Measurements from ENCODE around the gene PRR7. TPM values are rescaled to one million over a fixed set of nuclear protein-coding genes. Genes with fewer than 3 reads are reported as not detected.

PRR7 gene
- total and polyA plus RNA-seq, 2 of the 4 experiments (the other 2 are of a cell fraction) = 1.1 to 10.1 TPM

DNA sequence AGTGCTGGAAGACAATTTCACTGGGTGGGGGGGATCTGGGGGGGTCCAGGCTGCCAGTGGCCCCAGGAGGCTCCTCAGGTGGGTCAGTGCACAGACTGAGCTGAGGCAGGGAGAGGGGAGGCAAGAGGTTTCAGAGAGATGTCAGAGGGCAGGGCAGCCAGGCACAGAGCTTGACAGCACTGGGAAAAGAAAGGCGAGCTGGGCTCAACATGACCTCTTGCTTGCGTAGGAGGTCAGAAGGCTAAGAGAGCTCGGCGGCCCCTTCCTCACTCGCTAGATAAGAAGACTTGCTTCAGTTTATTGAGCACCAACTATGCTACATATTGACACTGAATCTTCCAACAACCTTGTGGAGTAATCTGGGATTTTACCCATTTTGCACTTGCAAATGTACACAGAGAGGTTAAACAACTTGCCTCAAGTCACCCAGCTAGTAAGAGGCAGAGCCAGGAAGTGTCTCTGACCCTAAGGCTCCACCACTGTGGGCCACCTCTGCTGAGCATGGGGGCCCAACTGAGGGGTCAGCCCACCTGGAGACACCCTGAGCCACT is 47.3 kb downstream of the PRR7 start:
- Histone ChIP-seq H3K56ac (ENCODE audit: extremely low read depth, insufficient read depth, low read length) (peak overlapping the region; percentile 35), H3K79me1 (ENCODE audit: low read depth in 1 of 2, low read length in 2 of 2) (peaks cover 29 to 76% of the 10 kb centered on the region in 2 experiments), H2AK5ac (ENCODE audit: low read depth, low read length) (peak overlapping the region; percentile 90), H2AK9ac (replicated peaks; ENCODE audit: low read depth, low read length, poor library complexity) (peak overlapping the region; percentile 100), H3K4me1 (ENCODE audit: control insufficient read depth, insufficient read depth, low read length) (peaks cover 31% of the 10 kb centered on the region), H3K4me2 (ENCODE audit: low read depth, low read length) (peak overlapping the region; percentile 53), H2BK20ac (ENCODE audit: low read depth, low read length) (no peak overlapping the region), H3K4me3 (ENCODE audit: insufficient read depth, low read depth, low read length) (peak overlapping the region; percentile 2; the same call in 1 of the 2 replicates), H4K91ac (ENCODE audit: insufficient read depth, low read depth, low read length) (peak overlapping the region; percentile 31; the same call in 1 of the 2 replicates), H4K20me1 (ENCODE audit: insufficient read depth, low read length) (peaks cover 81% of the 10 kb centered on the region), H2BK120ac (ENCODE audit: low read depth, low read length) (peak overlapping the region; percentile 30; the same call in 1 of the 2 replicates), H3K9me3 (ENCODE audit: control insufficient read depth, insufficient read depth, low read length) (no peaks in the 10 kb centered on the region), H4K5ac (ENCODE audit: low read depth, low read length) (peak overlapping the region; percentile 5; the same call in 1 of the 2 replicates), H3K14ac (replicated peaks; ENCODE audit: low read depth, low read length) (peak overlapping the region; percentile 67), H2AFZ (replicated peaks; ENCODE audit: low read length, poor library complexity) (no peak overlapping the region), H3K9ac (ENCODE audit: low read depth, low read length) (peak overlapping the region; percentile 58), H3K18ac (ENCODE audit: low read depth, low read length) (peak overlapping the region; percentile 16; the same call in 1 of the 2 replicates), H4K8ac (ENCODE audit: low read depth in 2 of 2, low read length in 2 of 2) (peak overlapping the region; percentile 20 to 47; a peak in 3 of 4 replicates), H2BK5ac (ENCODE audit: low read depth, low read length, poor library complexity, severe bottlenecking) (peak overlapping the region; percentile 100), H3K27me3 (ENCODE audit: control insufficient read depth, insufficient read depth, low read length) (no peaks in the 10 kb centered on the region), H2BK15ac (ENCODE audit: low read depth, low read length) (no peak overlapping the region; the same call in 2 of the 3 replicates), H3K36me3 (ENCODE audit: control insufficient read depth, insufficient read depth, low read length) (peaks cover 64% of the 10 kb centered on the region), H3K9me1 (ENCODE audit: insufficient read depth, low read length) (peaks cover 6% of the 10 kb centered on the region), H3K4ac (ENCODE audit: low read depth, low read length) (peak overlapping the region; percentile 81), H3K23ac (ENCODE audit: low read depth, low read length) (peak overlapping the region; percentile 76; the same call in 1 of the 2 replicates), H3K27ac (ENCODE audit: insufficient read depth, low read length) (peak overlapping the region; percentile 100)
- intact Hi-C loops (cut with micrococcal nuclease) (no loop called here), dilution Hi-C loops (cut with HindIII; ENCODE audit: low sequenced_read_pairs, unreplicated experiment) (no loop called here), in situ Hi-C loops (cut with MboI; ENCODE audit: low sequenced_read_pairs) (no loop called here)
- CTCF ChIA-PET = no interaction called here
- TF ChIP-seq NFE2L2 (IDR thresholded peaks at IDR 0.05; ENCODE audit: low read depth, low read length) (no peak), FOS (IDR thresholded peaks at IDR 0.05; ENCODE audit: low read depth, low read length) (no peak), RAD21 (IDR thresholded peaks at IDR 0.05; ENCODE audit: low read length) (no peak), RCOR1 (IDR thresholded peaks at IDR 0.05; ENCODE audit: insufficient replicate concordance, low read length) (no peak), BHLHE40 (IDR thresholded peaks at IDR 0.05; ENCODE audit: low read depth, low read length) (no peak), CHD1 (IDR thresholded peaks at IDR 0.05; ENCODE audit: low read depth, low read length) (no peak), POLR2A (IDR thresholded peaks at IDR 0.05; ENCODE audit: low read depth, low read length) (no peak), CEBPB (IDR thresholded peaks at IDR 0.05; ENCODE audit: low read depth, low read length) (no peak), SMC3 (IDR thresholded peaks at IDR 0.05; ENCODE audit: low read depth, low read length) (no peak)
- POLR2A ChIA-PET (ENCODE audit: unreplicated experiment) = interaction anchor here (1.0 kb wide), 1 partner anchor 38 kb away, joined by 3 read pairs; no protein-coding TSS in a partner anchor
- WGBS, 2 experiments (ENCODE audit: extremely low coverage in 2 of 2, insufficient read length in 1 of 2) = no CpG with 5 or more reads among the region's 5 CpGs
- DNase-seq (no peak), ATAC-seq (ENCODE audit: low read depth) (no peak)
- BruUV-seq (replicated peaks) = no TSS peak

All from IMR-90 (cell line).